GM23338 (cell line): ENCODE results near the gene RAB5IF. TPM values are rescaled to one million over a fixed set of nuclear protein-coding genes. Genes with fewer than 3 reads are reported as not detected.
A peak's percentile ranks its signal among the peaks of the same experiment; 100 is the strongest.

ENCODE experiments used
- ATAC-seq: fragments of 200-7000 bp; cut with Tn5 transposase; 3 replicates; pipeline ENCODE4 v1.9.1; 2020
- DNase-seq: peaks from one replicate; pipeline ENCODE4 v3.0.0-alpha.2; 2015; ENCODE audit warnings: low spot score
- H2AFZ ChIP-seq: fragments of 200-600 bp; sonication (generic); 2 replicates; pipeline ENCODE4 v1.8.0; 2016; ENCODE audit warnings: antibody characterized with exemption, mild to moderate bottlenecking, moderate library complexity
- H3F3A ChIP-seq: fragments of 200-600 bp; sonication (generic); replicated peaks from 2 replicates; pipeline ENCODE4 v1.8.0; 2017; ENCODE audit warnings: antibody characterized with exemption, mixed run types, low read depth
- H3K27ac ChIP-seq: fragments of 200-600 bp; sonication (generic); 2 replicates; pipeline ENCODE4 v1.6.1; 2016; ENCODE audit warnings: low read depth
- H3K27me3 ChIP-seq: fragments of 200-600 bp; sonication (generic); 2 replicates; pipeline ENCODE4 v1.8.0; 2016; ENCODE audit warnings: mild to moderate bottlenecking, mixed run types, moderate library complexity; ENCODE audit not compliant: insufficient read depth
- H3K36me3 ChIP-seq: fragments of 200-600 bp; sonication (generic); 2 replicates; pipeline ENCODE4 v1.8.0; 2016; ENCODE audit warnings: mild to moderate bottlenecking; ENCODE audit not compliant: insufficient read depth
- H3K4me1 ChIP-seq: fragments of 200-600 bp; sonication (generic); 2 replicates; pipeline ENCODE4 v1.8.0; 2016; ENCODE audit warnings: mild to moderate bottlenecking, moderate library complexity; ENCODE audit not compliant: insufficient read depth
- H3K4me2 ChIP-seq: fragments of 200-600 bp; sonication (generic); 2 replicates; pipeline ENCODE4 v1.7.1; 2017; ENCODE audit warnings: mixed run types
- H3K4me3 ChIP-seq: fragments of 200-600 bp; sonication (generic); 2 replicates; pipeline ENCODE4 v1.6.1; 2016; ENCODE audit warnings: mixed run types
- H3K79me2 ChIP-seq: fragments of 200-600 bp; sonication (generic); replicated peaks from 2 replicates; pipeline ENCODE4 v1.8.0; 2017; ENCODE audit warnings: mild to moderate bottlenecking; ENCODE audit not compliant: insufficient read depth
- H3K9me2 ChIP-seq: fragments of 200-600 bp; sonication (generic); 2 replicates; pipeline ENCODE4 v1.8.0; 2017; ENCODE audit not compliant: insufficient read depth
- H4K20me1 ChIP-seq: fragments of 200-600 bp; sonication (generic); replicated peaks from 2 replicates; pipeline ENCODE4 v1.8.0; 2017; ENCODE audit warnings: mild to moderate bottlenecking; ENCODE audit not compliant: insufficient read depth
- H3K27ac Mint-ChIP-seq: 2 replicates; pipeline ENCODE4 v1.8.0; 2020; ENCODE audit warnings: inconsistent platforms, mild to moderate bottlenecking, moderate library complexity, mixed read lengths
- H3K27me3 Mint-ChIP-seq: 3 replicates; pipeline ENCODE4 v1.8.0; 2022; ENCODE audit warnings: low read depth, mild to moderate bottlenecking, moderate library complexity, mixed read lengths, inconsistent platforms; ENCODE audit not compliant: insufficient read depth, poor library complexity
- H3K36me3 Mint-ChIP-seq: 3 replicates; pipeline ENCODE4 v1.8.0; 2021; ENCODE audit warnings: low read depth, mild to moderate bottlenecking, inconsistent platforms, moderate library complexity, mixed read lengths
- H3K4me1 Mint-ChIP-seq: 3 replicates; pipeline ENCODE4 v1.8.0; 2020; ENCODE audit warnings: mild to moderate bottlenecking, inconsistent platforms, mixed read lengths
- H3K4me3 Mint-ChIP-seq: 3 replicates; pipeline ENCODE4 v1.8.0; 2021; ENCODE audit warnings: moderate library complexity, mild to moderate bottlenecking, inconsistent platforms, mixed read lengths
- H3K9me3 Mint-ChIP-seq: 3 replicates; pipeline ENCODE4 v1.8.0; 2020; ENCODE audit warnings: moderate library complexity, mild to moderate bottlenecking, inconsistent platforms, mixed read lengths
- CREB1 ChIP-seq: fragments of 250-450 bp; sonication (Bioruptor Pico); IDR thresholded peaks from 2 replicates; pipeline ENCODE4 v1.5.0; 2020; ENCODE audit warnings: low read depth, mild to moderate bottlenecking, moderate library complexity
- EZH2 ChIP-seq: fragments of 200-600 bp; sonication (generic); IDR thresholded peaks from one replicate; pipeline ENCODE4 v1.8.0; 2017; ENCODE audit warnings: antibody characterized with exemption, mild to moderate bottlenecking, low read depth; ENCODE audit not compliant: unreplicated experiment
- EZH2phosphoT487 ChIP-seq: fragments of 200-600 bp; sonication (generic); IDR thresholded peaks from one replicate; pipeline ENCODE4 v1.8.1; 2018; ENCODE audit warnings: antibody characterized with exemption; ENCODE audit not compliant: unreplicated experiment
- JUNB ChIP-seq: IDR thresholded peaks from one replicate; pipeline ENCODE4 v1.6.1; 2016; ENCODE audit warnings: antibody characterized with exemption; ENCODE audit not compliant: unreplicated experiment
- NANOG ChIP-seq: IDR thresholded peaks from 2 replicates; pipeline ENCODE4 v1.6.1; 2016; ENCODE audit warnings: antibody characterized with exemption, borderline replicate concordance
- POLR2AphosphoS5 ChIP-seq: IDR thresholded peaks from 2 replicates; pipeline ENCODE4 v1.6.1; 2016; ENCODE audit warnings: antibody characterized with exemption, low read depth
- STAT1 ChIP-seq: IDR thresholded peaks from one replicate; pipeline ENCODE4 v1.6.1; 2016; ENCODE audit warnings: antibody characterized with exemption; ENCODE audit not compliant: unreplicated experiment
- ZNF114 ChIP-seq: fragments of 250-450 bp; sonication (Bioruptor Pico); IDR thresholded peaks from 2 replicates; pipeline ENCODE4 v1.5.0; 2020; ENCODE audit warnings: mild to moderate bottlenecking, moderate library complexity
- ZNF331 ChIP-seq: fragments of 250-450 bp; sonication (Bioruptor Pico); IDR thresholded peaks from 2 replicates; pipeline ENCODE4 v1.5.0; 2020; ENCODE audit warnings: low read depth, mild to moderate bottlenecking, moderate library complexity
- polyA plus RNA-seq: library from polyadenylated mRNA; unstranded; fragments of >200 nt; fragmentation: Nextera tagmentation; extraction: Ambion mirVana; gene quantifications from 2 replicates; pipeline ENCODE4 v1.2.1, GENCODE V29; 2016
- total RNA-seq: library from RNA; depleted of rRNA; stranded (reverse); fragments of >200 nt; shearing (Covaris generic); gene quantifications from 2 replicates; pipeline ENCODE4 v1.2.3, GENCODE V29; 2014
- TF ChIP-seq, protein P1 (sequence below): IDR thresholded peaks from 2 replicates; pipeline ENCODE4 v1.6.1; 2016; ENCODE audit warnings: antibody characterized with exemption
- TF ChIP-seq, protein P2 (sequence below): IDR thresholded peaks from one replicate; pipeline ENCODE4 v1.6.1; 2018; ENCODE audit warnings: antibody characterized with exemption; ENCODE audit not compliant: unreplicated experiment

Gene RAB5IF
- total and polyA plus RNA-seq, 2 experiments from 2014 or later, result 123 to 138 TPM

DNA sequence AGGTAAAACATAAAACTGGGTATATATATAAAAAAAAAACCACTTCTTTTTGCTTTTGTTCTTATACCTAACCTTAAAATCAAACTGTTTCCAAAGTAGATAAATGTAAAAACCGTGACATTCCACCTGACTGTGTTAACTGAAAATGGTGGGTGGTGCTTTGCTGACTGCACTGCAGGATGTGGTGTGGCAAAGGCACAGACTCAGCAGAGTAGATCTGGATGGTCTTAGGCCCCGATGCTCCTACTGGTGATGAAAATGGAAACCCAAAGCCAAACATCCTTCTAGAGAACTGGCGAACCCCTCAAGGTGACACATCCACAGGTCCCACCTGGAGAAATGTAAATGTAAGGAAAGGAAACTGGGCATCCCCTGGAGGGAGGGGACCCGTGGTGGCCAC lies 23.3 kb upstream of the RAB5IF start:
- peaks cover 35% of the 10 kb centered on the region for H3K4me1 ChIP-seq
- H3K4me1 Mint-ChIP-seq, result peaks cover 40% of the 10 kb centered on the region
- H3K27ac Mint-ChIP-seq, result no peak overlapping the region
- peaks cover 25% of the 10 kb centered on the region for H3F3A ChIP-seq
- 0 out of 2 replicates have a peak, but pooled peaks cover 6% of the 10 kb centered on the region for H3K9me2 ChIP-seq
- H3K36me3 ChIP-seq, result peaks cover 33% of the 10 kb centered on the region
- no peak overlapping the region for H3K4me3 ChIP-seq
- no peak overlapping the region for H2AFZ ChIP-seq
- H3K9me3 Mint-ChIP-seq, result peaks cover 15% of the 10 kb centered on the region
- no peak for DNase-seq
- no peak overlapping the region for H3K4me3 Mint-ChIP-seq
- ATAC-seq, result no peak
- TF ChIP-seq, protein P1, sequence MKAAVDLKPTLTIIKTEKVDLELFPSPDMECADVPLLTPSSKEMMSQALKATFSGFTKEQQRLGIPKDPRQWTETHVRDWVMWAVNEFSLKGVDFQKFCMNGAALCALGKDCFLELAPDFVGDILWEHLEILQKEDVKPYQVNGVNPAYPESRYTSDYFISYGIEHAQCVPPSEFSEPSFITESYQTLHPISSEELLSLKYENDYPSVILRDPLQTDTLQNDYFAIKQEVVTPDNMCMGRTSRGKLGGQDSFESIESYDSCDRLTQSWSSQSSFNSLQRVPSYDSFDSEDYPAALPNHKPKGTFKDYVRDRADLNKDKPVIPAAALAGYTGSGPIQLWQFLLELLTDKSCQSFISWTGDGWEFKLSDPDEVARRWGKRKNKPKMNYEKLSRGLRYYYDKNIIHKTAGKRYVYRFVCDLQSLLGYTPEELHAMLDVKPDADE, result no peak
- TF ChIP-seq ZNF331 (CRISPR knock-in tag), result no peak
- TF ChIP-seq STAT1, result no peak
- no peak for TF ChIP-seq ZNF114 (CRISPR knock-in tag)
- TF ChIP-seq, protein P2, sequence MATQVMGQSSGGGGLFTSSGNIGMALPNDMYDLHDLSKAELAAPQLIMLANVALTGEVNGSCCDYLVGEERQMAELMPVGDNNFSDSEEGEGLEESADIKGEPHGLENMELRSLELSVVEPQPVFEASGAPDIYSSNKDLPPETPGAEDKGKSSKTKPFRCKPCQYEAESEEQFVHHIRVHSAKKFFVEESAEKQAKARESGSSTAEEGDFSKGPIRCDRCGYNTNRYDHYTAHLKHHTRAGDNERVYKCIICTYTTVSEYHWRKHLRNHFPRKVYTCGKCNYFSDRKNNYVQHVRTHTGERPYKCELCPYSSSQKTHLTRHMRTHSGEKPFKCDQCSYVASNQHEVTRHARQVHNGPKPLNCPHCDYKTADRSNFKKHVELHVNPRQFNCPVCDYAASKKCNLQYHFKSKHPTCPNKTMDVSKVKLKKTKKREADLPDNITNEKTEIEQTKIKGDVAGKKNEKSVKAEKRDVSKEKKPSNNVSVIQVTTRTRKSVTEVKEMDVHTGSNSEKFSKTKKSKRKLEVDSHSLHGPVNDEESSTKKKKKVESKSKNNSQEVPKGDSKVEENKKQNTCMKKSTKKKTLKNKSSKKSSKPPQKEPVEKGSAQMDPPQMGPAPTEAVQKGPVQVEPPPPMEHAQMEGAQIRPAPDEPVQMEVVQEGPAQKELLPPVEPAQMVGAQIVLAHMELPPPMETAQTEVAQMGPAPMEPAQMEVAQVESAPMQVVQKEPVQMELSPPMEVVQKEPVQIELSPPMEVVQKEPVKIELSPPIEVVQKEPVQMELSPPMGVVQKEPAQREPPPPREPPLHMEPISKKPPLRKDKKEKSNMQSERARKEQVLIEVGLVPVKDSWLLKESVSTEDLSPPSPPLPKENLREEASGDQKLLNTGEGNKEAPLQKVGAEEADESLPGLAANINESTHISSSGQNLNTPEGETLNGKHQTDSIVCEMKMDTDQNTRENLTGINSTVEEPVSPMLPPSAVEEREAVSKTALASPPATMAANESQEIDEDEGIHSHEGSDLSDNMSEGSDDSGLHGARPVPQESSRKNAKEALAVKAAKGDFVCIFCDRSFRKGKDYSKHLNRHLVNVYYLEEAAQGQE, result no peak
- H3K27me3 ChIP-seq, result no peaks in the 10 kb centered on the region
- no peak overlapping the region for H3K4me2 ChIP-seq
- peaks cover 25% of the 10 kb centered on the region for H3K79me2 ChIP-seq
- no peak overlapping the region for H3K27ac ChIP-seq
- H3K36me3 Mint-ChIP-seq, result peaks cover 63% of the 10 kb centered on the region
- H3K27me3 Mint-ChIP-seq, result peaks cover 7% of the 10 kb centered on the region
- H4K20me1 ChIP-seq, result peaks cover 13% of the 10 kb centered on the region

- Mint-ChIP-seq H3K9me3 (peaks cover 19% of the 10 kb centered on the region), H3K4me3 (no peak overlapping the region), H3K27me3 (peaks cover 7% of the 10 kb centered on the region), H3K36me3 (peaks cover 68% of the 10 kb centered on the region), H3K27ac (peak overlapping the region; percentile 77; the same call in 1 of the 2 replicates), H3K4me1 (peaks cover 44% of the 10 kb centered on the region)
- H3K4me1 ChIP-seq, result peaks cover 36% of the 10 kb centered on the region
- H3K9me2 ChIP-seq, result 0 out of 2 replicates have a peak, but pooled peaks cover 6% of the 10 kb centered on the region
- no peak overlapping the region for H3K4me2 ChIP-seq
- peaks cover 11% of the 10 kb centered on the region for H4K20me1 ChIP-seq
- peaks cover 33% of the 10 kb centered on the region for H3K36me3 ChIP-seq
- ATAC-seq (no peak), DNase-seq (no peak)
- H3K27ac ChIP-seq, result no peak overlapping the region; the same call in 1 of the 2 replicates
- peaks cover 28% of the 10 kb centered on the region for H3F3A ChIP-seq
- H3K4me3 ChIP-seq, result no peak overlapping the region
- H3K27me3 ChIP-seq, result no peaks in the 10 kb centered on the region
- no peak overlapping the region for H2AFZ ChIP-seq
- H3K79me2 ChIP-seq, result peaks cover 24% of the 10 kb centered on the region
- TF ChIP-seq, protein P1, result no peak
- no peak for TF ChIP-seq EZH2
- TF ChIP-seq NANOG, result no peak
- TF ChIP-seq JUNB, result no peak
- no peak for TF ChIP-seq EZH2phosphoT487
- TF ChIP-seq STAT1, result no peak
- no peak for TF ChIP-seq CREB1 (CRISPR knock-in tag)
- TF ChIP-seq POLR2AphosphoS5, result no peak
Observed at GRCh38 chr20:36582821-36583220, 22.8 kb upstream of the RAB5IF start.
